ENCODE measurements around the gene SLC24A4. TPM values are rescaled to one million over a fixed set of nuclear protein-coding genes. Genes with fewer than 3 reads are reported as not detected.

The SLC24A4 gene
- total RNA-seq, 6 donors from 2014 or later: 0.49 to 5.7 (median 2.0) TPM

DNA sequence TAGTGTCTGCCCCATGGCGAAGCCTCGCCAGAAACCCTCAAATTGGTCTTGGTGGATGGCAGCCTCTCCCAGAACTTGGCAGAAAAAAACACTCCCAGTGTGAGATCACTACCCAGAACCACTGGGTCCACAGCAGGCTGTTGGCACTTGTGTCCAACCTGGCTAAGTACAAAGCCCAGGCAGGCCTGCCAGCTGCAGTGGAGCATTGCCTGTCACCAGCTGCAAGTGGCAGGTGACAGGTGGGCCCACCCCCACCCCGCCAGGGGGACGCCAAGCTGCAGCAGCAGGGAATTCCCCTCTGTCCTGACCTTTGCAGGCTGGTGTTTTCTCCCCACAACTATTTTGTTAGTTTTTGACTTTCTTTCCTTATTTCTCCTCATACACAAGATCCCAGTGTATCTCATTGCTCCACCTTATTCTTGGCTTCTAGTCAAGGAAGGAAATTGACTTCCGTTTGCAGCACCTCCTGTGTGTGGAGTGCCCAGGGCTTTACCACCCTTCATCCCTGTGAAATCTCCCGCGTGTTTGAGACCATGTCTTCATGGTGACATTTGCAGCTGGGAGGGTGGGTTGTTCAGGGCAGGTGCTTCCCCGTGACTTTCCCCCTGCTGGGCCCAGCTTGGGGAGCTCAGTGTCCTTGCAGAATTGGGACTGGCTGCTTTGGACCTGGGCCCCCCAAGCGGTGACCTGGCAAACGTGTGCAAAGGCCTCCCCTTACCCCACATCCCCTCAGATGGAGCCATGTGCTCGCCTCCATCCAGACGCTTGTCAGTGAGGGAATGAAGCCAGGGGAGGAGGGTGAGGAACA, 116.8 kb downstream of the SLC24A4 start:
- no peak for TF ChIP-seq EP300 (IDR thresholded peaks at IDR 0.05)
- TF ChIP-seq, protein P1, sequence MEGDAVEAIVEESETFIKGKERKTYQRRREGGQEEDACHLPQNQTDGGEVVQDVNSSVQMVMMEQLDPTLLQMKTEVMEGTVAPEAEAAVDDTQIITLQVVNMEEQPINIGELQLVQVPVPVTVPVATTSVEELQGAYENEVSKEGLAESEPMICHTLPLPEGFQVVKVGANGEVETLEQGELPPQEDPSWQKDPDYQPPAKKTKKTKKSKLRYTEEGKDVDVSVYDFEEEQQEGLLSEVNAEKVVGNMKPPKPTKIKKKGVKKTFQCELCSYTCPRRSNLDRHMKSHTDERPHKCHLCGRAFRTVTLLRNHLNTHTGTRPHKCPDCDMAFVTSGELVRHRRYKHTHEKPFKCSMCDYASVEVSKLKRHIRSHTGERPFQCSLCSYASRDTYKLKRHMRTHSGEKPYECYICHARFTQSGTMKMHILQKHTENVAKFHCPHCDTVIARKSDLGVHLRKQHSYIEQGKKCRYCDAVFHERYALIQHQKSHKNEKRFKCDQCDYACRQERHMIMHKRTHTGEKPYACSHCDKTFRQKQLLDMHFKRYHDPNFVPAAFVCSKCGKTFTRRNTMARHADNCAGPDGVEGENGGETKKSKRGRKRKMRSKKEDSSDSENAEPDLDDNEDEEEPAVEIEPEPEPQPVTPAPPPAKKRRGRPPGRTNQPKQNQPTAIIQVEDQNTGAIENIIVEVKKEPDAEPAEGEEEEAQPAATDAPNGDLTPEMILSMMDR (IDR thresholded peaks at IDR 0.05): no peak
- TF ChIP-seq POLR2A (IDR thresholded peaks at IDR 0.05): no peak
- no peak for TF ChIP-seq POLR2AphosphoS5 (IDR thresholded peaks at IDR 0.05)
- Histone ChIP-seq H3K4me3 (no peak overlapping the region), H3K4me1 (peaks cover 0 to 8% (median 6%) of the 10 kb centered on the region in 4 donors), H3K9me3 (no peaks in the 10 kb centered on the region), H3K27me3 (no peaks in the 10 kb centered on the region), H3K36me3 (no peaks in the 10 kb centered on the region), H3K27ac (no peak overlapping the region)
- DNase-seq: no peak
- 50 to 59% methylated on average over 10 to 12 of the region's 12 CpGs for WGBS, 2 donors
- no peak for ATAC-seq (ENCODE audit: low FRiP score in 2 of 2)

DNA sequence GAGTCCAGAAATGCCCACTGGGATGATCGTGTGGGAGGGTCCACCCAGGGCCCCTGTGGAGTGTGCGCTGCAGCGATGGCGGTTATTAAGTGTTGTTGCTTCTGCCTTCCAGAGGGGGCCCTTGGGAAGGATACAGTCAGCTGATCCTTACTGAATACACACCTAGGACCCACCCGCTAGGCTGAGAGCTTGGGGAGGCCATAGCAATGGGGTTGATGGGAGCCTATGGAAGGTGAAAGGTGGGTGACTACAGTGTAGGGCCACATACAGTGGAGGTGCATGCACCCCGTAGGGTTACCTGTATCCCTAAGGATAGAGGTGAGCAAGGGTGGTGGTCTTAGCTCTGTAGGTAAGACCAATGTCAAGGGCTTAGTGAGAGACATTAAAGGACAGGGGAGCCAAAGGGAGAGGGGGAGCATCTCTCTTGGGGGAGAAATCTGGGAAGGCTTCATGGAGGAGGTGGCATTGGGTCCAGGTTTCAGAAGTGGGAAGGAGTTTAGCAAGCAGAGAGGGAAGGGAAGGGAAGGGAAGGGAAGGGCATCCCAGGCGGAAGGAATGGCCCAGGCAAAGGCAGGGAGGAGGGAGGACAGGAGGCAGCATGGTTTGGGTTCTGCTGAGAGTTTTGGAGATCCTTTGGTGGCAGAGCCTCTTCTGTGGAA, 117.5 kb downstream of the SLC24A4 start:
- Histone ChIP-seq H3K36me3 (no peaks in the 10 kb centered on the region), H3K27me3 (no peaks in the 10 kb centered on the region), H3K9me3 (peaks cover 0 to 1% (median 0%) of the 10 kb centered on the region in 4 donors), H3K4me3 (no peak overlapping the region), H3K4me1 (peaks cover 0 to 8% (median 6%) of the 10 kb centered on the region in 4 donors), H3K27ac (no peak overlapping the region)
- no peak for DNase-seq
- whole genome bisulfite sequencing, 2 donors: 88 to 94% methylated on average over 6 to 7 of the region's 7 CpGs
- ATAC-seq (ENCODE audit: low FRiP score in 2 of 2): no peak
- TF ChIP-seq, protein P1 (IDR thresholded peaks at IDR 0.05): no peak
- TF ChIP-seq POLR2A (IDR thresholded peaks at IDR 0.05): no peak
- no peak for TF ChIP-seq POLR2AphosphoS5 (IDR thresholded peaks at IDR 0.05)
- no peak for TF ChIP-seq EP300 (IDR thresholded peaks at IDR 0.05)

DNA sequence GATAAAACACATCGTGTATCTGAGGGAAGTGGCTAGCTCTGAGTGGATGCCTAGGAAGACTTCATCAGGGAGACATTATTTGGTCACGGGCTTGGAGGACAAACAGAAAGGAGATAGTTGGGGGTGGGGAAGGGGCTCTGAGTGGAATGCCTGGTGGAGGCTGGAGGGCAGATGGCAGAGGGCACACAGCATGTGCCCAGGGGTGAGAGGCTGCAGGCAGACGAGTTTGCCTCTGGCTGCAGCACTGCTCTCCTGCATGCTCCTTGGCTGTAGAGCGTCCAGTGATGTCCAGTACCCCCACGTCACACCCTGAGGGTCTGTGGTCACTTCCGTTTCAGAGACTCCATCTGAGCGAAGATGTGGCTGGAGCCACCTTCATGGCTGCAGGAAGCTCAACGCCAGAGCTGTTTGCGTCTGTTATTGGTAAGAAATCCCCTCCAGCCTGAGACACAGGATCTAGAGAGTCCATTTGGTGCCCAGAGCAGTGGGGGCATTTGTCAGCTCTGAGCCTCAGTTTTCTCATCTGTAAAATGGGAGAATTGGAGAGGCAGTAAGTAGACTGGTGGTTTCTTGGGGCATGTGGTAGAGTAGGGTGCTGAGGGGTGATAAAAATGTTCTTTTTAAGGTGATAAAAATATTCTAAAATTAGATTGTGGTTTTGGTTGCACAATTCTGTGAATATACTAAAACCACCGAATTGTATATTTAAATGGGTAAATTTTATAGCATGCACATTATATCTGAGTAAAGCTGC, 119.0 kb downstream of the SLC24A4 start:
- Histone ChIP-seq H3K36me3 (no peaks in the 10 kb centered on the region), H3K9me3 (peaks cover 0 to 4% (median 0%) of the 10 kb centered on the region in 4 donors), H3K4me1 (peaks cover 0 to 8% (median 6%) of the 10 kb centered on the region in 4 donors), H3K27ac (no peak overlapping the region), H3K4me3 (no peak overlapping the region), H3K27me3 (no peaks in the 10 kb centered on the region)
- TF ChIP-seq, protein P1 (IDR thresholded peaks at IDR 0.05): no peak
- no peak for TF ChIP-seq EP300 (IDR thresholded peaks at IDR 0.05)
- TF ChIP-seq POLR2A (IDR thresholded peaks at IDR 0.05): no peak
- no peak for TF ChIP-seq POLR2AphosphoS5 (IDR thresholded peaks at IDR 0.05)
- DNase-seq (no peak), ATAC-seq (ENCODE audit: low FRiP score in 2 of 2) (no peak)
- WGBS, 2 donors: 82 to 87% methylated on average over 10 of the region's 10 CpGs

DNA sequence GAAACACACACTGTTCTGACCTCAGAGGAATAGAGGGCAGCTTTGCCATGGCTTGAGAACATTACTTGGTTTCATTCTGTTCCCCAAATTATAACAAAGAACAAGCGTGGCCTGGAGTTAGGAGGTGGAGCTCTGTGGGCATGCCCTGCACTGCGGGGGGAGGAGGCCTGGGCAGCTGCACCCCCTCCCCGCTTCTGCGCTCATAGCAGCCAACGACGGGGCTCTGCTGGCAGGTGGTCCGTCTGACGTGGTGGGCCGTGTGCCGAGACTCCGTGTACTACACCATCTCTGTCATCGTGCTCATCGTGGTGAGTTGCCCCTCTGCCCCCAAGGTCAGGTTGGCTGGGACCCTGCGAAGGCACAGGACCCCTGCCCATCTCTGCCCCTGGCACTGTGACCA, 120.2 kb downstream of the SLC24A4 start:
- WGBS, 2 donors: 90 to 93% methylated on average over 12 to 14 of the region's 14 CpGs
- DNase-seq (no peak), ATAC-seq (ENCODE audit: low FRiP score in 2 of 2) (no peak)
- Histone ChIP-seq H3K9me3 (peaks cover 0 to 4% (median 0%) of the 10 kb centered on the region in 4 donors), H3K4me1 (peaks cover 0 to 8% (median 6%) of the 10 kb centered on the region in 4 donors), H3K27ac (no peak overlapping the region), H3K36me3 (no peaks in the 10 kb centered on the region), H3K4me3 (no peak overlapping the region), H3K27me3 (no peaks in the 10 kb centered on the region)
- TF ChIP-seq, protein P1 (IDR thresholded peaks at IDR 0.05): no peak
- TF ChIP-seq POLR2AphosphoS5 (IDR thresholded peaks at IDR 0.05) (no peak), EP300 (IDR thresholded peaks at IDR 0.05) (no peak), POLR2A (IDR thresholded peaks at IDR 0.05) (no peak)

Measured in upper lobe of left lung (tissue), 6 donors.